Ramos (cell line): ENCODE data around the gene SFMBT2.
"Not testable (repeated sequence)": the region's sequence is repeated elsewhere in the genome, so short reads cannot be mapped to it uniquely, and the experiment has no call there.

Experiments used
- in situ Hi-C: fragments of 300-500 bp; cut with MboI; formaldehyde crosslinking; loops from one replicate; pipeline ENCODE4 v1.14.3; 2022; ENCODE audit warnings: low sequenced_read_pairs; ENCODE audit not compliant: unreplicated experiment

SFMBT2 gene

DNA sequence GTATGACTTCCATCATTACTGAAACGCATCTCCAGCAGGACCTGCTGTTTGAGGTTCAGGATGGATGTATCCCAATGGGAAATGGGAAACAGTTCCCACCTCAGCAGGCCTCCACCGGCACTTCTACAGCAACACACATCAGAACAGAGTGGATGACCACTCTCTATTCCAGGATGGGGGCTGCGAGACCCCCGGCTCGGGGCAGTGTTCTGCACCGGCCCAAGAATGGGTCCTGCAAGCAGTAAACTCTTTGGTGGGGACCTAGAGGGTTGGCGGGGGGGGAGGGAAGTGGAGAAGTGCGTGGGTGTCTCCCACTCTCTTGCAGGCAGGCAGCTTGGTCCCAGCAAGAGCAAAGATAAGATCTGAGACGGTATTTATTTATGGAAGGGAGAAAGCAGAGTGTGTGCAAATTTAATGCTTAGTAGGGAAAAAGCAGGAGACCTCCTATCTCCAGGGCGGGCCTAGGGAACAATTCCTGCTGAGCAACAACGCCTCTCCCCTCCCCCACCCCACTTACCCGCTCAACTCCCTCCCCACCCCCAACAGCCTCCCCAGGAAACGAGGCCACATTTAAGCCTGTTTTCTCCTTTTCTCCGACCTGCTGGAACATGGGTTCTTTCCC lies 4.0 kb downstream of the SFMBT2 start:
- in situ Hi-C loops: loop anchor here (25.0 kb wide), 1 partner anchor 495 kb away; no protein-coding TSS in a partner anchor

DNA sequence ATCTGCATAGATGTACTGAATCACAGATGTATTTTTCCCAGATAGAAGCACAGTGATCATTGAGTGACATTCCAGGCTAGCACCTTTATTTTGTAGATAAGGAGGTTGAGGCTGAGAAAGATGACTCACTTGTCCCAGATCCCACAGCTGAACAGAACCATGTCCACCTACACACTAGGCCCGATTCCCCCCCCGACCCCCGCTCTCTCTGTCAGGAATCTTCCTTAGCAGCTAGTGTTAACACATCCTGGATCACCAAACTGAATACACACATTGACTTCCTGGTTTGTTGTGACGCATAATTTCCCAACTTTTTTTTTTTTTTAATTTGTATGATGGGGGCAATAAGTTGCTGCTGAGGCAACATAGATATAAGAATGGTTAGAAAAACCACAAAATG lies 5.2 kb downstream of the SFMBT2 start:
- in situ Hi-C loops: loop anchor here (25.0 kb wide), 1 partner anchor 493 kb away; no protein-coding TSS in a partner anchor

DNA sequence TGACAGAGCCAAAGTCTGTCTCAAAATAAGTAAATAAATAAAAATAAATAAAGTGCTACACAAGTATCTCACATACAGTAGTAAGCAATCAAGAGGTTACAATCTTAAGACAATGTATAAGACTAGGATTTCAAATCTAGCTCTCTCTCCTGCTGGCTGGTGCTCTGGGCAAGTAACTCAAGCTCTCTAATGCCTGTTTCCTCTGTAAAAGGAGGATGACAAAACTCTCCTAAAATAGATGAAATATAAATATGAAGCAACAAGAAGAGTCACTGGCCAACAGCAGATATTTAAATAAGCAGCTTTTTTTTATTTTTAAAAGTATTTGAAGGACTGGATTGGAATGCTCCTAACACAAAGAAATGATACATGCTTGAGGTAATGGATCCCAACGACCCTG lies 7.2 kb downstream of the SFMBT2 start:
- in situ Hi-C loops: loop anchor here (25.0 kb wide), 1 partner anchor 491 kb away; no protein-coding TSS in a partner anchor

DNA sequence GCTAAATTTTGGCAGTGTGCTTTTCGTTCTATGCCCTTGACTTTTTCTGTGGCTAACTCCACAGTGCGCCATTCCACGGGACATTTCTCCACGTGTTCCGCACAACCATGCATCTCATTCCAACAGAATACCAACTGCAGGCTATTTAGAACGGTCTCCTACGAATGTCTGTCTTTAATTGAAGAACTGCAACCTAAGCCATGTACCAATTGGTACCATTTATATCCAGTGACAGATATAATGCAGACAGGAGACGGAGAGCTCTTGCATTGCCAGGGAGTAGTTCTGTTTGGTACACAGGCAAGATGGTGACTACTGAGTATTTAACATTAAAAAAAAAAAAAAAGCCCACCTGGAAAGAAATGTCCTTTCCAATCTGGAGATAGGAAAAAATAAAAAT lies 9.1 kb downstream of the SFMBT2 start:
- in situ Hi-C loops: loop anchor here (25.0 kb wide), 1 partner anchor 489 kb away; no protein-coding TSS in a partner anchor

DNA sequence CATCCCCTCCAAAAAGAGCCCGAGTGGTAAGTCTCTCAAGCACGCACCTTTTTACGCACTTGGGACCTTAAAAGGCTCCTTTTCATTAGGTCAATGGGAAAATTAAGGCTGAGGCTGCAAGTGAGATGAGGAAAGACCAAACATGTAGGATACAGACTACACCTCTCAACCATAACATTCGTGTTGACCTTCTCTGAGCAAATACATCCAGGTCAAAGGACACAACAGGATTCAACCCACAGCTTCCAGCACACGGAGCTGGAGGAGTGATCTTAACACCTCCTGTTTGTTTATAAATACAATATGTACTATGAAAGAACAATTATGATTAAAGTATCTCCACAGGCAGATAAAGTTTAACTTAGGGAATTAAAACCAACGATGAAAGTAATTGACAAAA lies 9.7 kb downstream of the SFMBT2 start:
- in situ Hi-C loops: loop anchor here (25.0 kb wide), 1 partner anchor 489 kb away; no protein-coding TSS in a partner anchor

DNA sequence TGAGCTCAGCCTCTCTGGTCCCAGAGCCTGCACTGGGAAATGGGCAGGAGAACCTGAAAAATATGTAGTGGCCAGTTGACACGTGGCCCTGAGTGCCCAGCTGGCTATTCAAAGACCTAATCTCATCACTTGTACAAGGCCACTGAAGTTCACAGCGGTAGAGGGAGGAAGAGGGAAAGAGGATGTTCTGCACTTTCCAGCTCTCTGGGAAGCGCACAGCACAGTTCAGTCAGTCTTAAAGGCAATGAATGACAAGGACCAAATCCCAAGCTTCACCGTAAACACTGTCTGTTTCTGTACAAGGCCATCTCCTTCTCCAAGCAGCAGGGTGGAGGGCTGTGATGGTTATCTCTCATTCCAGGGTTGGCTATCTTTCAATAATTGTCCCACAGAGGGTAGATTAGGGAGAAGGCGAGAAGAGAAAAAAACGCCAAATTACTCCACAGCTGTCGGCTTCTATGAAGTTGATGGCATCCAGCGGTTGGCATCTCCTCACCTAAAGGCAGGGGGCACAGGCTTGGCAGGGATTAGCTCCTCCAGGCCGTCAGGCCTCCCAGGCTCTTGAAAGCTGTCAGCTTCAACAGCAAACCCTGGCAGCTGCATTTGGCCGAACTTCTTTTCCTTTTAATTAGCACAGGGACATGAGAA lies 10.6 kb downstream of the SFMBT2 start:
- in situ Hi-C loops: loop anchor here (25.0 kb wide), 1 partner anchor 488 kb away; no protein-coding TSS in a partner anchor

DNA sequence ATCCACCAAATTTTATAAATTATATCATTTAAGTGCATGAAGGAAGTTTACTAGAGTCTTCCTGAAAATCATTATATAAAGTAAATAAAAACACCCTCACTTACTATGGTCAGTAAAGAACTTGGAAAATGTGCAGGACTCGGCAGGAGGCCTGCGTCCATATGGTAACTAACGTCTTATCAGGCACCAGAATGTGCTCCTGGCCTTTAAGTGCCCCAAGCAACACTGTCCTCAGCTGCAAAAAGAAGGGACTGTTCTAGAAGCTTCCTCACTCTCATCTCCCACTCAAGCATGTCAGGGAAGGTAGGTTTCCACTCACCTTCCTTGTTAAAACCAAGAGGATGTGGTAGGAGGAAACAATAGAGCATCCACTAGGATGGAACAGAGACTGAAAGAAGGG lies 11.3 kb downstream of the SFMBT2 start:
- in situ Hi-C loops: no loop called here

DNA sequence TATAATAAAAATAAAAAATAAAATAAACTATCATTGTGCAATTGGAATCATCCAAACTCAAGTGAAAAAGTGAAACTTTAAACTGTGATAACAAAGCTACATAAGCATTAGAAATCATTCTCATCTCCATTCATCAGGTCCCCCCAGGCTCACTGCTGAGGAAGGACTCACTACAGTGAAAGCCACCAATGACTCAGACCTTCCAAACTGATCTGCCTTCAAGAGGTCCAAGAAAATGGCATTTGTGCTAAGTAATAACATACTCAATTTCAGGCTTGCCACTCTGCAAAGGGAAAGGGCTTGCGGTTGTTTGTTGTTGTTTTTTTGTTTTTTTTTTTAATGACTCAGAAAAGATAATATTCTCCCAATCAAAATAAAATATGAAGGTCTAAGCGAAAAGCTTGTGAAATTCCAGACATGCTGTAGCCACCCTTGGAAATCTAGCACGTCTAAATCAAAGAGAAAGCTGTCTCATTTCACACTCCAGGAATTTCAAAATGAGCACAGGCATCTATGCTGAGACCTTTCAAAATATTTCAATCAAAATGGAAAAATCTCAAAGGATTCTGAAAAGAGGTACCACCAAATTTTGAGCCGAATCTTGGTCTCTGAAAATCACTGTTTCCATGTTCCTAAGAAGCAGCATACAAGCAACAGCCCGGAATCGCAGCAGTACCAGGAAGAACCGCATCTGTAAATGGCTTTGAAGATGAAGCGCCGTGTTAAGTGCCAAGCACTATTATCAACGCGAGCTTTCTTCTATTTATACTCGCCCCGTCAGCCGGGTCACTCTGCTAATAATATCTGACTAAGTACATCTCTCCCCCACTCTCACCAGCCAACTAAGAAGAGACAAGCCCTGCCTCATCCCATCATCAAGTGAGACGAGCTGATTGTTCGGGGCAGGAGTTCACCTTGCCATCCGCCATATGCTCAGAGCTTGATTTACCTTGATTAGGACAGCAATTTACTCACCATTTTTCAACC lies 13.5 kb downstream of the SFMBT2 start:
- in situ Hi-C loops: no loop called here

DNA sequence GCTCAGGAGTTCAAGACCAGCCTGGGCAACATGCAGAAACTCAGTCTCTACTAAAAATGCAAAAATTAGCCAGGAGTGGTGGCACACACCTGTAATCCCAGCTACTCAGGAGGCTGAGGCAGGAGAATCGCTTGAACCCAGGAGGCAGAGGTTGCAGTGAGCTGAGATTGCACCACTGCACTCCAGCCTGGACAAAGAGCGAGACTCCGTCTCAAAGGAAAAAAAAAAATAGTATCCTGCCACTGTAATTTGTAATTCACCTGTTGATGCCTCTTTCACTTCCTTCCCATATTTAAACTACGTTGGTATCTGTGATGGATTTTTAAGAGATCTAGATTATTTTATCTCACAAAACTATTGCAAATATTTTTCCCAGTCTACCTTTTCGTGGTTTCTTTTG lies 18.5 kb downstream of the SFMBT2 start:
- in situ Hi-C loops: not testable (repeated sequence)

DNA sequence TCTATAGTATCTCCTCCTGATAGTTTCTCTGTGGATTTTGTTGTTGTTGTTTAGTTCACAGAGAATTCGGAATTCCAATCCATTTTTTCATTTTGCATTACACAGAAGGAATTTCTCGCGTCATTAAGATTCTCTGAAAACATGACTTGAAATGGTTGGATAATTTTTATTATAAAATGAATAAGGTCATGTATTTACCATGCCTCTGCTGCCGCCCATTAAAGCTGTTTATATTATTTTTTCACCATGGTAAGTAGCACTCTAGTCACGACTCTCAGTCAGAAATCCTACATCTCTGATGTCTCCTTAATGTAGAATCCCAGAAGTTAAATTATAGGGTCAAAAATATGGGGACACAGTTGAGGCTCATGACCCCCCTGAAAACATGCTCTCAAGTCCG lies 19.1 kb downstream of the SFMBT2 start:
- in situ Hi-C loops: no loop called here

DNA sequence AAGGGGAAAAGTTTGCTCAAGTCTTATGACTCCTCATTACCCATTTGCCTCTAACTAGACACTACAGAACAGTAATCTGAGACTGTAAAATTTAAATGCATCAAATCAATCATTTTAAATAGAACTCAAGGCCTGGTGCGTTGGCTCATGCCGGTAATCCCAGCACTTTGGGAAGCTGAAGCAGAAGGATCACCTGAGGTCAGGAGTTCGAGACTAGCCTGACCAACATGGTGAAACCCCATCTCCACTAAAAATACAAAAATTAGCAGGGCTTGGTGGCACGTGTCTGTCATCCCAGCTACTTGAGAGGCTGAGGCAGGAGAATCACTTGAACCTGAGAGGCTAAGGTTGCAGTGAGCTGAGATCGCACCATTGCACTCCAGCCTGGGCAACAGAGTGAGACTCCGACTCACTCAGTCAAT lies 20.1 kb downstream of the SFMBT2 start:
- in situ Hi-C loops: not testable (repeated sequence)

DNA sequence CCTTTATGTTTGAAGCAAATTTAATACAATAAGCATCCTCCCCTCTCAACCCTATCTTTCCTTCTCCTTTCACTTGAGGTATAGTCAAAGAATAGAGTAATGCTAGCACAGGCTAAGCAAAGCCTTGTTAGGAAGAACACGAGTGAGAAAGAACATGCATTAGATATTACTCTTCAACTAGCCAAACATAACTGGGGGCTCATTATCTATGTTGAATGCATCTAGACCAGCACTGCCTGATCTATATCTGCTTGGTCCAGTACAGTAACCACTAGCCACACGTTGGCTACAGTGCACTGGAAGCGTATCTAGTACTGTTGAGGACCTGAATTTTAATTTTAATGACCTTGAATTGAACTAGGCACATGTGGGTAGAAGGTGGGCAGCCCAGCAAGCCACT lies 21.0 kb downstream of the SFMBT2 start:
- in situ Hi-C loops: no loop called here

DNA sequence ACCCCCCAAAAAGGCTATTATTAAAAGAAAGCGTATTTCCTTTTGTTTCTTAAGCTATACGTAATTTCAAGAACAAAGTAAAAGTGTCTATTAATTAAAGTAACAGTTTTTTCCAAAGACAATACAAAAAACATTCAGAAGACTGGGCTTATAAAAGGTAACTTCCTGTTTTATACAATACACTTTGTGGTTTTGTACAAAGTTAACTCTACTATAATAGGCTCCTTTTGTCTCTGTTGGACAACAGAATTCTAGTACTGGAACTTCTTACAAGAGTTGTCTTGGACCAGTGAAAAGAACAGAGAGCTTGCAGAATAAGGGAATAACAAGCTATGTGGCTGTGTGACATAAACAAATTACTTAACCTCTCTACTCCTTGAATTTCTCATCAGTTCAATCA lies 21.5 kb downstream of the SFMBT2 start:
- in situ Hi-C loops: no loop called here

DNA sequence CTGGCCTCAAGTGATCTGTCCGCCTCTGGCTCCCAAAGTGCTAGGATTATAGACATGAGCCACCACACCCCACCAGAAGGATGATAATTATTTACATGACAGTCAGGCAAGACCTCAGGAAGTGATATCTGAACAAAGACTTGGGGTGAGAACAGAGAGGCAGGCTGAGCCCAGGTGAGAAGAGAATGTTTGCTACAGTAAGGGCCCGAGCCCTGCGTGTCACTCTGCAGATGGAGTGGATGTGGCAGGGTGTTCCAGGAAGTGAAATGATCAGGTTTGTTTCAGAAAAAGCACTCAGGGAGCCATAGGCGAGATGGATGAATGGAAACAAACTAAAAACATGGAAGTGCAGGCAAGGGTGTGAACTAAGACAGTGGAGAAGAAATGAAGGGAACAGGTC lies 22.2 kb downstream of the SFMBT2 start:
- in situ Hi-C loops: no loop called here

DNA sequence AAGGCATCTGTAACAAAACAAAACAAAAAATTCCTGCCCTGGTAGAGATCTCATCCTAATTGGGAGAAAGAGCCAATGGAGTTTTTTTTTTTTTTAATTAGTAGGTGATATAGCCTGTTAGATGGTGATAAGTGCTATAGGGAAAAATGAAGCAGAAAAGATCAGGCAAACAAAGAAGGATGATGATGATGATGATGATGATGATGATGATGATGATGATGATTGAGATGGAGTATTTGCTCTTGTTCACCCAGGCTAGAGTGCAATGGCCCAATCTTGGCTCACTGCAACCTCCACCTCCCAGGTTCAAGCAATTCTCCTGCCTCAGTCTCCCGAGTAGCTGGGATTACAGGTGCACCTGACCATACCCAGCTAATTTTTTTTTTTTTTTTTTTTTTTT lies 22.7 kb downstream of the SFMBT2 start:
- in situ Hi-C loops: not testable (repeated sequence)

DNA sequence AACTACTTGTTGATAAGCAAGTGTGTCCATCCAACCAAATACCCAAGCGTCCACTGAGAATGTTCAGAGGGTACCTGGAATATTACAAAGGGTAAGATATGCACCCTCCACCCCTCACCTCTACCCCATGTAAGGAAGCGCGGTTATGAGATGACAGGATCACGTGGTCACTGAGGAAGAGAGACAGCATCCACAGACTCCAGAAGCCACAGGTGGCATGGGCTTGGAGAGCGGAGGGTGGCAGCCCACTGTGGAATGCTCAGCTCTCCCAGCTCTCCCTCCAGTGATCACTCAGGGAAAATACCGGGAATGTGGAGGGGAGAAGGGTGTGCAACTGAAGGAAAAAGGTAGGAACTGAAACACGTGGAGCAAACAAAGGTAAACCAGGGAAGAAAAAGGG lies 25.7 kb downstream of the SFMBT2 start:
- in situ Hi-C loops: no loop called here

DNA sequence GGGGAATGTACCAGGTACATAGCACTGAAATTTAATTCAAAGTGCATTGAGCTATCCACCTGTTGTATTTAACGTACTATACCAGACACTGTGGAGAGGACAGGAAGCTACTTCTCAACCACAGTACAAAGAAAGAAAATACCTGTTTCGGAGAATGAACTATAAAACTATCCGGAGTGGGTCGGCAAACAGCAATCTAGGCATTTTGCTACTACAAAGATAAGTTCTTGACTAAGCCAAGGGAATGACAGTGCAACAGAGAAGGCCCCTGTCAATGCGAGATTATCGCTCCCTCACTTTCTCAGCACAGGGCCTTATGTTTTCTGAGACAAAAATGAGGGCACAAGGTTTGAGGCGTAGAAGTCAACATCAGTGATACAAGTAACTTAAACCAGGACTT lies 27.4 kb downstream of the SFMBT2 start:
- in situ Hi-C loops: no loop called here

DNA sequence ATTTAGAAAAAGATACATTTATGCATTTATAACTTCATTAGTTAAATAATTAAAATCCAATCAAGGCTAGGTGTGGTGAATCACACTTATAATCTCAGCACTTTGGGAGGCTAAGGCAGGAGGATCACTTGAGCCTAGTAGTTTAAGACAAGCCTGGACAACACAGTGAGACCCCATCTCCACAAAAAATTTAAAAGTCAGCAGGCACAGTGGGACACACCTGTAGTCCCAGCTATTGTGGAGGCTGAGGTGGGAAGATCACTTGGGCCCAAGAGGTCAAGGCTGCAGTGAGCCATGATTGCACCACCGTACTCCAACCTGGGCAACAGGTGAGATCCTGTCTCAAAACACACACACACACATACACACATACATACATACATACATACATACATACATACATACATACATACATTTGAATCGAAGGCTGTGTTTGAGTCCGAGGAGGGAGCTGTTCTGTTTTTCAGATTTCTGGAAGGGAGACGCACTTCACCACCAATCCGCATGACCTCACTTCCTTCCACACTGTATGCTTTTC lies 30.1 kb downstream of the SFMBT2 start:
- in situ Hi-C loops: no loop called here

DNA sequence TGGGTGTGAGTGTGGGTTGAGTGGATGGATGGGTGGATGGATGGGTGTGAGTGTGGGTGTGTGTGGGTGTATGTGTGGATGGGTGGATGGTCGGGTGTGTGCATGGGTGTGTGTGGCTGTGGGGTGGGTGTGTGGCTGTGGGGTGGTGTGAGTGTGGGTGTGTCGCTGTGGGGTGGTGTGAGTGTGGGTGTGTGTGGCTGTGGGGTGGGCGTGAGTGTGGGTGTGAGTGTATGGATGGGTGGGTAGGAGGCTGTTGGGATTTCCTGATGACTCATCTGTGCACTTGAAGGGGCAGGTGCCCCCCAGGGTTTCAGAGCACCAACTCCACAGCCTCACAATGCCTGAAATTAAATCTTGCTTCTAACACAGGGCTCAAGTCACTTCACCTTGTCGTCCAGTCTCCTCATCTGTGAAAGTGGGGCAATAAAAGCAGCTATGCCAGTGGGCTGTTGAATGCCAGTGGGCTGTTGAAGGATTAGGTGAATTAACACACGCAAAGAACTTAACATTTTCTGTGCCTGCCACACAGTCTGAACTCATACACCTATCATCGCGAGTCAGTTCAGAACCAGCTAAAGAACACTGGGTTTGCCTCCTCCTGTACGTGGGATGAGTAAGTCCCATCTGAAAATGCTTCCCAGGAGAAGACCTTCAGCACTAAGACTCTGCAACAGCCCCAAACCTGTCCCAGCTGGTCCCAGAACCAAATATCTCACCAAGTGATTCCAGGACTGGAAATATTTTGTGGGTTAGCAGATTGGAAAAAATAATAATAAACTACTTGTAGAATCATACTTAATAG lies 32.0 kb downstream of the SFMBT2 start:
- in situ Hi-C loops: no loop called here
